GM19438 (cell line): ENCODE results near the gene APOO.

Source experiments
- ATAC-seq: cut with Tn5 transposase; IDR thresholded peaks from one replicate; pipeline ENCODE4 v1.9.1; 2021; ENCODE audit warnings: low read depth; ENCODE audit not compliant: unreplicated experiment

The APOO gene

GRCh38 chrX:23790155-23790497, 117.6 kb downstream of the APOO start:
- no peak for ATAC-seq

- no peak for ATAC-seq
Measured at GRCh38 chrX:23789386-23790154, 118.2 kb downstream of the APOO start.

GRCh38 chrX:23788946-23789345, 118.8 kb downstream of the APOO start:
- ATAC-seq = no peak

GRCh38 chrX:23788521-23788920, 119.2 kb downstream of the APOO start:
- ATAC-seq = peak; percentile 47

- ATAC-seq = no peak
Measured at GRCh38 chrX:23787745-23788118, 120.0 kb downstream of the APOO start.

- no peak for ATAC-seq
Measured at GRCh38 chrX:23786268-23786815, 121.4 kb downstream of the APOO start.

GRCh38 chrX:23785580-23785979, 122.2 kb downstream of the APOO start:
- no peak for ATAC-seq

GRCh38 chrX:23784470-23785331, 123.0 kb downstream of the APOO start:
- no peak for ATAC-seq

- no peak for ATAC-seq
Measured at GRCh38 chrX:23783589-23784469, 123.9 kb downstream of the APOO start.
